NCI-H2171 treated with DMSO at 0.1 percent for 48 hours (cell line): ENCODE results near the gene ZNF574.
"Not testable (repeated sequence)": the region's sequence is repeated elsewhere in the genome, so short reads cannot be mapped to it uniquely, and the experiment has no call there.

Experiments used
- DNase-seq: peaks from one replicate; lab custom pipeline; 2025; lab: John Stamatoyannopoulos, UW

Gene ZNF574

GRCh38 chr19:42099336-42099925 is 23.5 kb downstream of the ZNF574 start:
- DNase-seq: peak; percentile 25

- not testable (repeated sequence) for DNase-seq
These were observed 24.3 kb downstream of the ZNF574 start for GRCh38 chr19:42100241-42100640.

GRCh38 chr19:42102877-42103276 is 26.9 kb downstream of the ZNF574 start:
- DNase-seq: no peak

- DNase-seq: no peak
These were observed 29.4 kb downstream of the ZNF574 start for GRCh38 chr19:42105368-42105767.

GRCh38 chr19:42108527-42109389 is 32.8 kb downstream of the ZNF574 start:
- DNase-seq: peak; percentile 91

GRCh38 chr19:42109896-42110295 is 33.9 kb downstream of the ZNF574 start:
- no peak for DNase-seq

- DNase-seq: no peak
These were observed 34.7 kb downstream of the ZNF574 start for GRCh38 chr19:42110658-42111057.

GRCh38 chr19:42111384-42111783 is 35.4 kb downstream of the ZNF574 start:
- DNase-seq: no peak

GRCh38 chr19:42111811-42112210 is 35.8 kb downstream of the ZNF574 start:
- DNase-seq: no peak

GRCh38 chr19:42113641-42114348 is 37.8 kb downstream of the ZNF574 start:
- peak; percentile 98 for DNase-seq

GRCh38 chr19:42114412-42114811 is 38.4 kb downstream of the ZNF574 start:
- peak; percentile 83 for DNase-seq

GRCh38 chr19:42115219-42115618 is 39.3 kb downstream of the ZNF574 start:
- DNase-seq: no peak

- DNase-seq: no peak
These were observed 39.7 kb downstream of the ZNF574 start for GRCh38 chr19:42115705-42116104.

GRCh38 chr19:42116308-42117075 is 40.5 kb downstream of the ZNF574 start:
- DNase-seq: no peak

GRCh38 chr19:42117076-42117475 is 41.1 kb downstream of the ZNF574 start:
- DNase-seq: no peak

- DNase-seq: no peak
These were observed 44.5 kb downstream of the ZNF574 start for GRCh38 chr19:42120276-42120980.

- no peak for DNase-seq
These were observed 45.2 kb downstream of the ZNF574 start for GRCh38 chr19:42121036-42121621.

- DNase-seq: no peak
These were observed 45.7 kb downstream of the ZNF574 start for GRCh38 chr19:42121656-42122069.

GRCh38 chr19:42122691-42123607 is 47.0 kb downstream of the ZNF574 start:
- DNase-seq: no peak

GRCh38 chr19:42123765-42124164 is 47.8 kb downstream of the ZNF574 start:
- no peak for DNase-seq
